ENCODE measurements around the gene SDK1. TPM values are rescaled to one million over a fixed set of nuclear protein-coding genes. Genes with fewer than 3 reads are reported as not detected.

The SDK1 gene
- polyA plus RNA-seq, 1 donor, result 3.4 TPM

- DNase-seq (ENCODE audit: low read depth), result no peak
Observed at GRCh38 chr7:3412871-3413270, 111.8 kb downstream of the SDK1 start.

GRCh38 chr7:3415861-3416312, 114.8 kb downstream of the SDK1 start:
- no peak for DNase-seq (ENCODE audit: low read depth)

DNA sequence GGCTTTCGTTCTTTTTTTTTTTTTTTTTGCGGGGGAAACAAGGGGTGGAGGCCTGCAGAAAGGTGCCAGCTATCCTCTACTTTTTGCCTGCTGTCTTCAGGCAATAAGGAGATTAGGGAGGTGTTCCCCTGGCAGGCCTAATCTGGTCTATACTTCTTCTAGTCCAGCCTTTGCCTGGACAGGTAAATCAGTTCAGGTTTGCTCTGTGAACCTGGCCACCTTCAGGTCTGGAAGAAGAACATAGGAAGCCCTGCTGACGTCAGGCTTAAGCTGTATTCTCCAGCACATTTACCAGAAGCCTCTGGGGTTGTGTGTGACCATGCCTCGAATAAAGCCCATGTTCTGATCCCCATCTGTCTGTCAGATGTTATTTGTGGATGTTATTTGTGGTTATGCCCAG, 115.4 kb downstream of the SDK1 start:
- no peak for DNase-seq (ENCODE audit: low read depth)

DNA sequence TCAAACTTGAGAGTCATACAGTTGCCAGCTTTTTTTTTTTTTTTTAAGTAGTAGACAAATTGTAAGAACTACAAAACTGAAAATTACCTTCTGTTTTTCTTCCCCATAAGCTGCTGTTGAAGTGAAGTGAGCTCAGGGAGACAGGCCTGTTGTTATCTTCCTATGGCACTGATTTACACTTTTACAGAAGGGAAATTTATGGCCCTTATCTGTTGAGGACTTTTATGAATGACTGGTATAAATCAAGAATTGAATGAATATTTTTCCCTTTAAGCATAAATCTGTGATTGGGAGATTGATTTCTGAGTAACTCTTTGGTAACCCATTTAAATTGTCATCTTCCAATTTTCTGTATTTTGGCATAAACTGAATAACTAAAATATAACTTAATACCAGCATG, 124.0 kb downstream of the SDK1 start:
- no peak for DNase-seq (ENCODE audit: low read depth)

DNA sequence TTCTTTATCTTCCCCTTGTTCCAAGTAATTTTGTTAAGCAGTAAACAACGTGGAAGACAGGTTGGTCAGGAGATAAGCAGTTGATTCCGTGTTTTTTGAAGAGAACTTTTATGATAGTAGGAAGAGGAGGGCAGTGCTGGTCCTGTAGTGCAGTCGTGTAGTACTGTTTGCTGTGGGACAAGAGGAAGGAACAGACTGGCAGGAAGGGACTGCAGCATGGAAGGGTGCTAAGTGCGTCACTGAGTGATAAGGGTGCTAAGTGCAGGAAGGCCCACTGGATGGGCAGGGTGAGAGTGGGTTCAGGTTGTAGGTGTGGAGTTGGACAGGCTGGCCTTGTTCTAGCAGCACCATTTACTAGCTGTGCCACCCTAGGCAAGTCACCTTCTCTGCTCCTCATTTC, 125.0 kb downstream of the SDK1 start:
- no peak for DNase-seq (ENCODE audit: low read depth)

- DNase-seq (ENCODE audit: low read depth), result no peak
Observed at GRCh38 chr7:3427957-3428356, 126.9 kb downstream of the SDK1 start.

- DNase-seq (ENCODE audit: low read depth), result no peak
Observed at GRCh38 chr7:3429981-3430380, 128.9 kb downstream of the SDK1 start.

DNA sequence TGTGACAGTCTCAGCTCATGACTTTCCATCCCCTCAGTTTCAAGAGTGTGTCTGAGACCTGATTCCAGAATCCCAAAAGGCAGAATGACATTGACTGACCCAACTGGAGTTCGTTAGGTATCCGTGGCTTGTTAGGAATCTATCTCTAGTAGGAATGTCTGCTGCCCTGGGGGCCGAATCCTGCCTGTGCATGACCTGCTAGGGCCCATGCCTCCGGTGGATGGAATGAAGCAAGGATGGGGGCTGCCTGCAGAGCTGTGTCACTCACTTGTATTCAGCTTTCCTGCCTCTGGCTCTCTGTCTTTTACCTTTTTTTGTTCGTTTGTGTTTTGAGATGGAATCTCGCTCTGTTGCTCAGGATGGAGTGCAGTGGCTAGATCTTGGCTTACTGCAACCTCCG, 129.5 kb downstream of the SDK1 start:
- DNase-seq (ENCODE audit: low read depth), result no peak

DNA sequence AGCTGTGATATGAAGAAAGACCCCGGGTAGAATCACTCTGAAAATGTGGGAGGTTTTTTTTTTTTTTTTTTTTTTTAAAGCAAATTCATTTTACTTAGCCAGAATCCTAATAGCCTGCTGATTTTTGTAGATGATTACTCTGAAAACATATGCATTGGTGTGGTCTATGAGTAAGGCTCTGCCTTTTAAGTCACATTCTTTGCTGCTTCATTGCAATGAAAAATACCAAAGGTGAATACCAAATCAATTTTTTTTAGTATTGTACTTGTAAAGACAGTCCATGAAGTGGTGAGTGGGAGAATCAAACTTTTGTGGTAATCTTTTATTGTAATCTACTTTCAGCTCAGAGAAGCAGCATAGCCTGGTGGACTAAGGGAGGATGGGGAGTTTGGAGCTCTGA, 130.3 kb downstream of the SDK1 start:
- DNase-seq (ENCODE audit: low read depth), result no peak

GRCh38 chr7:3432911-3433310, 131.9 kb downstream of the SDK1 start:
- DNase-seq (ENCODE audit: low read depth), result no peak

GRCh38 chr7:3434611-3435010, 133.6 kb downstream of the SDK1 start:
- no peak for DNase-seq (ENCODE audit: low read depth)

DNA sequence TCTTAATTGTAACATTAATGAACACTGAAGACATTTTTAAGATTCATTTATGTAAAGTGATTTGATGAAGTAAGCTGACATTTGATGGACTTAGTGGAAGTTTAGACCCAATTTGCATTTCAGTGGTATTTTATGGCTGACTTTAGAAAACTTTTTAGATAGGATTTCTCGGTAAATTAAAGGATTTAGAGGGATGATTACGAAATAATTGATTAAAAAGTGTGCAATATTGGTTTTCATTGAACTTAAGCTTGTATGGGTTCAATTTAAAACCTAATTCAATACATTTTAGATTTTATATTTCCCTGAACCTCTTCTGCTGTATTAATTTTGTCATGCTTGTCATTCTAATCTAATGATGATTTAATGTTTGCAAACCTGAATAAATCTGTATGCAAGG, 135.1 kb downstream of the SDK1 start:
- DNase-seq (ENCODE audit: low read depth), result no peak

DNA sequence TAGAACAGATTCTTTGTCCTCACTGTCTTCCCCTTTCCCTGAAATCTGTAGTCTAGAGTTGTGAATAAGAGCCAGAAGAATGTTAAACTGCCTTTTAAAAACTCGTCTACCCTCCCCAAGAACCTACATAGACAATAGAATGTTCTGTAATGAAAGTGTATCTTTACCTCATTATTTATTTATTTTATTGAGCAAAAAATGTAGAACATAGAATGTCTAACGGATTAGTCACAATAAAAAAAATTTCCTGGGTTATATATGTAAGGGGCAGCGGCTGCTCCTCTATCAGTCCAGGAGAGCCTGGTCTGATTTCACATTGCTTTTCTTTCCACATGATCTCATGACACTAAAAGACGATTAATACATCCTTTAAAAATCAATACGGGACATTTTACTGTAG, 135.7 kb downstream of the SDK1 start:
- no peak for DNase-seq (ENCODE audit: low read depth)

GRCh38 chr7:3437467-3437866, 136.4 kb downstream of the SDK1 start:
- DNase-seq (ENCODE audit: low read depth), result no peak

DNA sequence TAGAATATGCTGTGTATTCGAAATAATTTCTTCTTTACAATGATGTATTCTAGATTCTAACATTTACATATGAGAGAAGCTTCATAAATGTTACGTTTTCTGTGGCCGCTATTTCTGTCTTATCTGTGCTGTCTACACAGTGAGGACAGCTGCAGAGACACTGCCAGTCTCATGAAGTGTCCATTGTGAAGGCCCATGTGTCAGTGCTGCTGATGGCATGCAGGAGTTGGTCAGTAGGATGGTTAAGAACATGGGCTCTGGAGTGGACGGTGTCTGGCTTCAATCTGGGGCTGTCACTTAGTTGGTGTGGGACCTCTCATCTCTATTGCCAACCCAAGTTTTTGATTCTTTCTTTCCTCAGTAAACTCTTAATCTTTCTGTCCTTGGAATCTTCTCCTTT, 137.3 kb downstream of the SDK1 start:
- DNase-seq (ENCODE audit: low read depth), result no peak

GRCh38 chr7:3439333-3440030, 138.4 kb downstream of the SDK1 start:
- DNase-seq (ENCODE audit: low read depth), result no peak

DNA sequence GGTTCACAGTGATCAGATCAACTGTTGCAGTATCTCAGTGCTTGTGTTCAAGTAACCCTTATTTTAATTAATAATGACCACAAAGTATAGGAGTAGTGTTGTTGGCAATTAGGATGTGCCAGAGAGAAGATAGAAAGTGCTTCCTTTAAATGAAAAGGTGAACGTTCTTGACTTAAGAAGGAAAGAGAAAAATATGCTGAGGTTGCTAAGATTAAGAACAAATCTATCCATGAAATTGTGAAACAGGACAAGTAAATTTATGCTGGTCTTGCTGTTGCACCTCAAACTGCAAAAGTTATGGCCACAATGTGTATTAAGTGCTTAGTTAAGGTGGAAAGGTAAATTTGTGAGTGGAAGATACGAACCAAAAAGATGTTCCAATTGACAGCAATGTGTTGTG, 139.5 kb downstream of the SDK1 start:
- DNase-seq (ENCODE audit: low read depth), result no peak

- DNase-seq (ENCODE audit: low read depth), result no peak
Observed at GRCh38 chr7:3443716-3444115, 142.7 kb downstream of the SDK1 start.

DNA sequence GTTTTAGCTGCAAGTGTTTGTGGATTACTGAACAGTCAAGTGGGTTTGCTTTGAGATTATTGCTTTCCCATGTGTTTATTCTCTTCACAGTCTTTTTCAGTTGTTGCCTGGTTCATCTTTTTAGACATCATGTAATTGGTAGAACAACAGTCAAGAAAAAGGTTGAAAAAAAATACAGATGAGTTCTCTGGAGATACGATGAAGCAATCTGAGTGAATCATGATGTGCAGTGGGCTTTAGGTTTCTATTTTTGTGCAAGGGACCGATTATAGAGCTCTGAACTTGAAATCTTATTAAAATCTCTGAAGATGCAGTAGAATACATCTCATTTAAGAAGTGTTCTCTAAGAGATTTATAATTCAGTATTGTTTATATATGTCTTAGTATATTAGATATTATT, 145.7 kb downstream of the SDK1 start:
- DNase-seq (ENCODE audit: low read depth), result no peak

DNA sequence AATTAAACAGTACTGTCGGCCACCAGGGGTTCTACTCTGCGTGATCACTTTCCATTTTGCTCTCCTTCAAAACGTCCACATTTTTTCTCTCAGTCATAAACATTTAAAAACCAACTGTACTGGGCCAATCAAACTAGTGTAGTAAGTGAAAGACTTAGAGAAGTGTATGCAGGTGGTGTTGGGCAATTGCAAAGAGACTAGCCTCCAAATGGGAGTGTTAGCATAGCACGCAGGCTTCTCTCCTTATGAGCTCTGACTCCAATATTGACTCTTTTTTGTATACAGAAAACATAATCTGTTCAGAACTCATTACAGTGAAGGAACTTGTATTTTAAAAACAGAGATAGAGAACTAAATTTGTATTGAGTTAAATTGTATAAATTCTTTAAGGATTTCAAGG, 150.6 kb downstream of the SDK1 start:
- DNase-seq (ENCODE audit: low read depth), result no peak

GRCh38 chr7:3453398-3453797, 152.3 kb downstream of the SDK1 start:
- no peak for DNase-seq (ENCODE audit: low read depth)

GRCh38 chr7:3455806-3456595, 154.9 kb downstream of the SDK1 start:
- DNase-seq (ENCODE audit: low read depth), result no peak

- no peak for DNase-seq (ENCODE audit: low read depth)
Observed at GRCh38 chr7:3459111-3459510, 158.1 kb downstream of the SDK1 start.

All from forelimb muscle (tissue), 1 donor.